Measurements from ENCODE around the gene TUSC2.
A peak's percentile ranks its signal among the peaks of the same experiment; 100 is the strongest.

Gene TUSC2

GRCh38 chr3:50303013-50303815 lies 24.8 kb downstream of the TUSC2 start, which contains the start of gene HYAL1:
Gene HYAL1 (minus strand): TSS chr3:50303574. CDS start chr3:50302956, 618 bp downstream.
- Histone ChIP-seq H3K4me3 (ENCODE audit: low read length) (no peak within 1 kb of the TSS), H3K9ac (ENCODE audit: low read depth, low read length) (no peak within 1 kb of the TSS), H3K9me3 (replicated peaks; ENCODE audit: low read length) (no peaks in the 10 kb centered on the region), H3K4me1 (ENCODE audit: control insufficient read depth, insufficient read depth, low read length) (peaks cover 19% of the 10 kb centered on the region), H3K36me3 (ENCODE audit: insufficient read depth, low read length) (no peaks in the 10 kb centered on the region), H3K27me3 (ENCODE audit: control insufficient read depth, insufficient read depth, low read length) (no peaks in the 10 kb centered on the region), H3K4me2 (ENCODE audit: low read length) (no peak within 1 kb of the TSS)

- no peak overlapping the region for H3K4me2 ChIP-seq (ENCODE audit: low read length)
- H3K4me1 ChIP-seq (ENCODE audit: control insufficient read depth, insufficient read depth, low read length) = peaks cover 22% of the 10 kb centered on the region
- H3K9me3 ChIP-seq (replicated peaks; ENCODE audit: low read length) = no peaks in the 10 kb centered on the region
- H3K4me3 ChIP-seq (ENCODE audit: low read length) = no peak overlapping the region
- no peak overlapping the region for H3K9ac ChIP-seq (ENCODE audit: low read depth, low read length)
- no peaks in the 10 kb centered on the region for H3K27me3 ChIP-seq (ENCODE audit: control insufficient read depth, insufficient read depth, low read length)
- H3K36me3 ChIP-seq (ENCODE audit: insufficient read depth, low read length) = no peaks in the 10 kb centered on the region
Observed at GRCh38 chr3:50302095-50303012, 25.7 kb downstream of the TUSC2 start.

- Histone ChIP-seq H3K9me3 (replicated peaks; ENCODE audit: low read length) (no peaks in the 10 kb centered on the region), H3K4me2 (ENCODE audit: low read length) (peak overlapping the region; percentile 87), H3K4me3 (ENCODE audit: low read length) (peak overlapping the region; percentile 68), H3K27me3 (ENCODE audit: control insufficient read depth, insufficient read depth, low read length) (no peaks in the 10 kb centered on the region), H3K9ac (ENCODE audit: low read depth, low read length) (peak overlapping the region; percentile 76), H3K36me3 (ENCODE audit: insufficient read depth, low read length) (no peaks in the 10 kb centered on the region), H3K4me1 (ENCODE audit: control insufficient read depth, insufficient read depth, low read length) (peaks cover 22% of the 10 kb centered on the region)
Observed at GRCh38 chr3:50300681-50301254, 27.3 kb downstream of the TUSC2 start.

- H3K4me2 ChIP-seq (ENCODE audit: low read length) = peak overlapping the region; percentile 87
Observed at GRCh38 chr3:50299929-50300680, 27.9 kb downstream of the TUSC2 start.

GRCh38 chr3:50299638-50299928 lies 28.4 kb downstream of the TUSC2 start:
- H3K9me3 ChIP-seq (replicated peaks; ENCODE audit: low read length) = no peaks in the 10 kb centered on the region
- H3K4me1 ChIP-seq (ENCODE audit: control insufficient read depth, insufficient read depth, low read length) = peaks cover 22% of the 10 kb centered on the region
- no peaks in the 10 kb centered on the region for H3K36me3 ChIP-seq (ENCODE audit: insufficient read depth, low read length)
- peak overlapping the region; percentile 76 for H3K9ac ChIP-seq (ENCODE audit: low read depth, low read length)
- H3K4me3 ChIP-seq (ENCODE audit: low read length) = peak overlapping the region; percentile 68
- peak overlapping the region; percentile 87 for H3K4me2 ChIP-seq (ENCODE audit: low read length)
- no peaks in the 10 kb centered on the region for H3K27me3 ChIP-seq (ENCODE audit: control insufficient read depth, insufficient read depth, low read length)

More at GRCh38 chr3:50299929-50300680, 27.9 kb downstream of the TUSC2 start:
- Histone ChIP-seq H3K4me1 (ENCODE audit: control insufficient read depth, insufficient read depth, low read length) (peaks cover 22% of the 10 kb centered on the region), H3K36me3 (ENCODE audit: insufficient read depth, low read length) (no peaks in the 10 kb centered on the region), H3K9ac (ENCODE audit: low read depth, low read length) (peak overlapping the region; percentile 76), H3K9me3 (replicated peaks; ENCODE audit: low read length) (no peaks in the 10 kb centered on the region), H3K4me3 (ENCODE audit: low read length) (peak overlapping the region; percentile 68), H3K27me3 (ENCODE audit: control insufficient read depth, insufficient read depth, low read length) (no peaks in the 10 kb centered on the region)

- H3K36me3 ChIP-seq (ENCODE audit: insufficient read depth, low read length) = no peaks in the 10 kb centered on the region
- H3K4me3 ChIP-seq (ENCODE audit: low read length) = peak within 1 kb of the TSS; percentile 97
- peak within 1 kb of the TSS; percentile 99 for H3K4me2 ChIP-seq (ENCODE audit: low read length)
- H3K9me3 ChIP-seq (replicated peaks; ENCODE audit: low read length) = no peaks in the 10 kb centered on the region
- H3K9ac ChIP-seq (ENCODE audit: low read depth, low read length) = peak within 1 kb of the TSS; percentile 86
- H3K27me3 ChIP-seq (ENCODE audit: control insufficient read depth, insufficient read depth, low read length) = no peaks in the 10 kb centered on the region
- peaks cover 22% of the 10 kb centered on the region for H3K4me1 ChIP-seq (ENCODE audit: control insufficient read depth, insufficient read depth, low read length)
Observed at GRCh38 chr3:50298836-50299637, 29.0 kb downstream of the TUSC2 start, which contains the start of the genes HYAL3 and NAA80. Gene HYAL3 (minus strand): TSS chr3:50299405. CDS start chr3:50295602, 3,803 bp downstream. Gene NAA80 (minus strand): TSS chr3:50299405. CDS start chr3:50297463, 1,942 bp downstream.

- H3K36me3 ChIP-seq (ENCODE audit: insufficient read depth, low read length) = no peaks in the 10 kb centered on the region
- peaks cover 22% of the 10 kb centered on the region for H3K4me1 ChIP-seq (ENCODE audit: control insufficient read depth, insufficient read depth, low read length)
- peak overlapping the region; percentile 86 for H3K9ac ChIP-seq (ENCODE audit: low read depth, low read length)
- H3K27me3 ChIP-seq (ENCODE audit: control insufficient read depth, insufficient read depth, low read length) = no peaks in the 10 kb centered on the region
- peak overlapping the region; percentile 97 for H3K4me3 ChIP-seq (ENCODE audit: low read length)
- H3K9me3 ChIP-seq (replicated peaks; ENCODE audit: low read length) = no peaks in the 10 kb centered on the region
- H3K4me2 ChIP-seq (ENCODE audit: low read length) = peak overlapping the region; percentile 99
Observed at GRCh38 chr3:50297896-50298725, 29.9 kb downstream of the TUSC2 start.

- H3K36me3 ChIP-seq (ENCODE audit: insufficient read depth, low read length) = no peaks in the 10 kb centered on the region
- no peak overlapping the region for H3K4me2 ChIP-seq (ENCODE audit: low read length)
- H3K4me1 ChIP-seq (ENCODE audit: control insufficient read depth, insufficient read depth, low read length) = peaks cover 28% of the 10 kb centered on the region
- H3K27me3 ChIP-seq (ENCODE audit: control insufficient read depth, insufficient read depth, low read length) = no peaks in the 10 kb centered on the region
- no peak overlapping the region for H3K9ac ChIP-seq (ENCODE audit: low read depth, low read length)
- H3K4me3 ChIP-seq (ENCODE audit: low read length) = no peak overlapping the region
- H3K9me3 ChIP-seq (replicated peaks; ENCODE audit: low read length) = no peaks in the 10 kb centered on the region
Observed at GRCh38 chr3:50297384-50297775, 30.6 kb downstream of the TUSC2 start.

- Histone ChIP-seq H3K9ac (ENCODE audit: low read depth, low read length) (no peak overlapping the region), H3K4me2 (ENCODE audit: low read length) (no peak overlapping the region), H3K36me3 (ENCODE audit: insufficient read depth, low read length) (no peaks in the 10 kb centered on the region), H3K9me3 (replicated peaks; ENCODE audit: low read length) (no peaks in the 10 kb centered on the region), H3K27me3 (ENCODE audit: control insufficient read depth, insufficient read depth, low read length) (no peaks in the 10 kb centered on the region), H3K4me1 (ENCODE audit: control insufficient read depth, insufficient read depth, low read length) (peaks cover 28% of the 10 kb centered on the region), H3K4me3 (ENCODE audit: low read length) (no peak overlapping the region)
Observed at GRCh38 chr3:50296721-50297383, 31.2 kb downstream of the TUSC2 start.
